ENCODE results near the gene NDUFB6.

NDUFB6 gene

GRCh38 chr9:32596096-32596865 is 23.3 kb upstream of the NDUFB6 start:
- H3K27me3 ChIP-seq (ENCODE audit: control insufficient read depth, low read length), result peaks cover 5% of the 10 kb centered on the region; the same call in 1 of the 2 replicates
- H3K4me1 ChIP-seq (ENCODE audit: control insufficient read depth, low read length), result no peaks in the 10 kb centered on the region
- H3F3A ChIP-seq (ENCODE audit: control insufficient read depth, insufficient read depth), result no peaks in the 10 kb centered on the region
- no peaks in the 10 kb centered on the region for H3K79me2 ChIP-seq (ENCODE audit: control insufficient read depth, low read length)
- H3K9me2 ChIP-seq (replicated peaks; ENCODE audit: control insufficient read depth, low read length), result no peaks in the 10 kb centered on the region
- no peaks in the 10 kb centered on the region for H4K20me1 ChIP-seq (ENCODE audit: control insufficient read depth, insufficient read depth, low read depth, low read length)
- H3K9me3 ChIP-seq (ENCODE audit: control insufficient read depth, insufficient read depth, low read length), result no peaks in the 10 kb centered on the region
- no peak overlapping the region for H3K27ac ChIP-seq (ENCODE audit: low read depth, low read length)
- H3K4me3 ChIP-seq (ENCODE audit: low read length), result no peak overlapping the region
- no peaks in the 10 kb centered on the region for H3K36me3 ChIP-seq (ENCODE audit: control insufficient read depth, low read length)
- TF ChIP-seq CTCF (IDR thresholded peaks at IDR 0.05; ENCODE audit: low read depth, low read length, poor library complexity, severe bottlenecking) (no peak), EZH2phosphoT487 (IDR thresholded peaks at IDR 0.05; ENCODE audit: borderline replicate concordance, low read length) (no peak)
- no peak overlapping the region for H3K4me2 ChIP-seq (ENCODE audit: low read length)

- H3K4me1 ChIP-seq (ENCODE audit: control insufficient read depth, low read length), result no peaks in the 10 kb centered on the region
- H3K27me3 ChIP-seq (ENCODE audit: control insufficient read depth, low read length), result 0 out of 2 replicates have a peak, but pooled peaks cover under 1% of the 10 kb centered on the region
- H3K9me3 ChIP-seq (ENCODE audit: control insufficient read depth, insufficient read depth, low read length), result no peaks in the 10 kb centered on the region
- H3K36me3 ChIP-seq (ENCODE audit: control insufficient read depth, low read length), result no peaks in the 10 kb centered on the region
- no peak overlapping the region for H3K4me2 ChIP-seq (ENCODE audit: low read length)
- H3K9me2 ChIP-seq (replicated peaks; ENCODE audit: control insufficient read depth, low read length), result no peaks in the 10 kb centered on the region
- no peaks in the 10 kb centered on the region for H3K79me2 ChIP-seq (ENCODE audit: control insufficient read depth, low read length)
- H3K27ac ChIP-seq (ENCODE audit: low read depth, low read length), result no peak overlapping the region
- no peaks in the 10 kb centered on the region for H3F3A ChIP-seq (ENCODE audit: control insufficient read depth, insufficient read depth)
- no peak overlapping the region for H3K4me3 ChIP-seq (ENCODE audit: low read length)
- no peak for TF ChIP-seq EZH2phosphoT487 (IDR thresholded peaks at IDR 0.05; ENCODE audit: borderline replicate concordance, low read length)
- TF ChIP-seq CTCF (IDR thresholded peaks at IDR 0.05; ENCODE audit: low read depth, low read length, poor library complexity, severe bottlenecking), result no peak
- H4K20me1 ChIP-seq (ENCODE audit: control insufficient read depth, insufficient read depth, low read depth, low read length), result no peaks in the 10 kb centered on the region
These were observed 17.9 kb upstream of the NDUFB6 start for GRCh38 chr9:32590898-32591297.

- no peaks in the 10 kb centered on the region for H4K20me1 ChIP-seq (ENCODE audit: control insufficient read depth, insufficient read depth, low read depth, low read length)
- no peaks in the 10 kb centered on the region for H3K4me1 ChIP-seq (ENCODE audit: control insufficient read depth, low read length)
- H3K9me2 ChIP-seq (replicated peaks; ENCODE audit: control insufficient read depth, low read length), result no peaks in the 10 kb centered on the region
- H3K9me3 ChIP-seq (ENCODE audit: control insufficient read depth, insufficient read depth, low read length), result no peaks in the 10 kb centered on the region
- H3K36me3 ChIP-seq (ENCODE audit: control insufficient read depth, low read length), result no peaks in the 10 kb centered on the region
- H3F3A ChIP-seq (ENCODE audit: control insufficient read depth, insufficient read depth), result no peaks in the 10 kb centered on the region
- no peak overlapping the region for H3K4me3 ChIP-seq (ENCODE audit: low read length)
- H3K27me3 ChIP-seq (ENCODE audit: control insufficient read depth, low read length), result 0 out of 2 replicates have a peak, but pooled peaks cover 4% of the 10 kb centered on the region
- H3K79me2 ChIP-seq (ENCODE audit: control insufficient read depth, low read length), result no peaks in the 10 kb centered on the region
- H3K27ac ChIP-seq (ENCODE audit: low read depth, low read length), result no peak overlapping the region
- TF ChIP-seq EZH2phosphoT487 (IDR thresholded peaks at IDR 0.05; ENCODE audit: borderline replicate concordance, low read length) (no peak), CTCF (IDR thresholded peaks at IDR 0.05; ENCODE audit: low read depth, low read length, poor library complexity, severe bottlenecking) (no peak)
- H3K4me2 ChIP-seq (ENCODE audit: low read length), result no peak overlapping the region
These were observed 17.5 kb upstream of the NDUFB6 start for GRCh38 chr9:32590476-32590875.
